Tibial nerve (tissue), 4 donors: Measurements from ENCODE around the gene SIPA1. TPM values are rescaled to one million over a fixed set of nuclear protein-coding genes. Genes with fewer than 3 reads are reported as not detected.

Experiments
- DNase-seq, 2 donors: peaks; one replicate each; pipeline ENCODE4 v3.0.0-alpha.2; 2019; ENCODE audit warnings: low spot score in 2 of 2
- H3K27ac ChIP-seq, 4 donors: fragments of 200-600 bp; sonication (generic) in 3 of 4; one replicate each; pipeline ENCODE4 v1.5.1; 2017 to 2019; ENCODE audit warnings: mild to moderate bottlenecking in 1 of 4
- H3K27me3 ChIP-seq, 2 donors: fragments of 200-600 bp; sonication (generic) in 1 of 2; one replicate each; pipeline versions ENCODE4 v1.5.1 to v1.6.0; 2017 to 2019
- H3K36me3 ChIP-seq, 3 donors: fragments of 200-600 bp; sonication (generic); one replicate each; pipeline ENCODE4 v1.5.1; 2018 to 2019
- H3K4me1 ChIP-seq, 4 donors: fragments of 200-600 bp; sonication (generic) in 3 of 4; one replicate each; pipeline ENCODE4 v1.5.1; 2017 to 2019
- H3K4me3 ChIP-seq, 4 donors: fragments of 200-600 bp; sonication (generic) in 3 of 4; one replicate each; pipeline ENCODE4 v1.5.1; 2017 to 2019; ENCODE audit warnings: mild to moderate bottlenecking in 1 of 4, moderate library complexity in 1 of 4
- H3K9me3 ChIP-seq, 4 donors: fragments of 200-600 bp; sonication (generic) in 3 of 4; one replicate each; pipeline ENCODE4 v1.5.1; 2017 to 2019
- CTCF ChIP-seq, 5 experiments: fragments of 200-600 bp in 3 of 5; fragments of 450-650 bp in 2 of 5; sonication (generic) in 3 of 5; IDR thresholded peaks; one replicate each; pipeline ENCODE4 v1.5.1; 2016 to 2019; ENCODE audit warnings: antibody characterized with exemption in 5 of 5, mild to moderate bottlenecking in 3 of 5, moderate library complexity in 2 of 5
- EP300 ChIP-seq, 2 donors: sonication (generic); formaldehyde crosslinking; IDR thresholded peaks; one replicate each; pipeline ENCODE4 v1.6.1; 2017; ENCODE audit warnings: antibody characterized with exemption in 2 of 2, mild to moderate bottlenecking in 1 of 2
- POLR2A ChIP-seq, 2 donors: fragments of 450-650 bp; IDR thresholded peaks; one replicate each; pipeline ENCODE4 v1.6.1; 2017; ENCODE audit warnings: antibody characterized with exemption in 2 of 2, mild to moderate bottlenecking in 2 of 2, moderate library complexity in 2 of 2
- WGBS, 2 donors: methylation state at CpG; one replicate each; pipeline ENCODE4 v1.1.5; 2018; 5-methylcytosine and 5-hydroxymethylcytosine counted together
- total RNA-seq, 4 donors: library from RNA; depleted of rRNA; stranded (reverse); fragments of >200 nt; gene quantifications; one replicate each; pipeline ENCODE4 v1.1.0, GENCODE V29; 2016

SIPA1 gene
- total RNA-seq, 4 donors from 2014 or later: 50.2 to 103 (median 65.0) TPM

GRCh38 chr11:65623852-65624616 is 13.9 kb upstream of the SIPA1 start:
- TF ChIP-seq EP300 (IDR thresholded peaks at IDR 0.05): no peak
- TF ChIP-seq CTCF (IDR thresholded peaks at IDR 0.05): no peak
- no peak for TF ChIP-seq POLR2A (IDR thresholded peaks at IDR 0.05)
- H3K4me1 ChIP-seq: peaks cover 0 to 10% (median 2%) of the 10 kb centered on the region in 4 donors
- no peak overlapping the region for H3K4me3 ChIP-seq
- H3K27me3 ChIP-seq: no peaks in the 10 kb centered on the region
- no peaks in the 10 kb centered on the region for H3K9me3 ChIP-seq
- DNase-seq: no peak
- H3K36me3 ChIP-seq: peaks cover 7 to 100% (median 44%) of the 10 kb centered on the region in 3 donors
- 86 to 92% methylated on average over 17 to 25 of the region's 25 CpGs for WGBS, 2 donors
- no peak overlapping the region for H3K27ac ChIP-seq

- 79 to 83% methylated on average over 24 to 26 of the region's 30 CpGs for WGBS, 2 donors
- no peak overlapping the region for H3K27ac ChIP-seq
- DNase-seq: no peak
- H3K27me3 ChIP-seq: no peaks in the 10 kb centered on the region
- H3K4me3 ChIP-seq: no peak overlapping the region
- no peaks in the 10 kb centered on the region for H3K9me3 ChIP-seq
- no peak for TF ChIP-seq CTCF (IDR thresholded peaks at IDR 0.05)
- no peak for TF ChIP-seq EP300 (IDR thresholded peaks at IDR 0.05)
- TF ChIP-seq POLR2A (IDR thresholded peaks at IDR 0.05): no peak
- peaks cover 15 to 100% (median 42%) of the 10 kb centered on the region in 3 donors for H3K36me3 ChIP-seq
- H3K4me1 ChIP-seq: peaks cover 0 to 7% (median 2%) of the 10 kb centered on the region in 4 donors
Observed at GRCh38 chr11:65624931-65625627, 12.8 kb upstream of the SIPA1 start.

- no peaks in the 10 kb centered on the region for H3K27me3 ChIP-seq
- peaks cover 0 to 7% (median 2%) of the 10 kb centered on the region in 4 donors for H3K4me1 ChIP-seq
- 41 to 58% methylated on average over 12 to 30 of the region's 30 CpGs for WGBS, 2 donors
- peaks cover 15 to 100% (median 42%) of the 10 kb centered on the region in 3 donors for H3K36me3 ChIP-seq
- no peak overlapping the region for H3K4me3 ChIP-seq
- H3K9me3 ChIP-seq: no peaks in the 10 kb centered on the region
- peak in 1 of 2 donors; percentile 22 for TF ChIP-seq EP300 (IDR thresholded peaks at IDR 0.05)
- peak; percentile 59 to 86 (median 75) for TF ChIP-seq CTCF (IDR thresholded peaks at IDR 0.05)
- TF ChIP-seq POLR2A (IDR thresholded peaks at IDR 0.05): no peak
- H3K27ac ChIP-seq: peak overlapping the region in 2 of 4 donors; percentile 5 to 49
- DNase-seq: peak in 1 of 2 donors; percentile 38
Observed at GRCh38 chr11:65625628-65626342, 12.1 kb upstream of the SIPA1 start.

- peaks cover 15 to 100% (median 43%) of the 10 kb centered on the region in 3 donors for H3K36me3 ChIP-seq
Observed at GRCh38 chr11:65627202-65627601, 10.7 kb upstream of the SIPA1 start.

More at GRCh38 chr11:65627202-65627601, 10.7 kb upstream of the SIPA1 start:
- DNase-seq: no peak
- Histone ChIP-seq H3K27me3 (no peaks in the 10 kb centered on the region), H3K27ac (no peak overlapping the region), H3K4me1 (peaks cover 0 to 10% (median 2%) of the 10 kb centered on the region in 4 donors), H3K4me3 (no peak overlapping the region), H3K9me3 (no peaks in the 10 kb centered on the region)
- TF ChIP-seq EP300 (IDR thresholded peaks at IDR 0.05) (no peak), CTCF (IDR thresholded peaks at IDR 0.05) (no peak), POLR2A (IDR thresholded peaks at IDR 0.05) (no peak)
- 96% methylated on average over 13 of the region's 13 CpGs for WGBS, 2 donors
